ENCODE measurements around the gene AGXT. TPM values are rescaled to one million over a fixed set of nuclear protein-coding genes. Genes with fewer than 3 reads are reported as not detected.

AGXT gene
- total RNA-seq, 1 donor from 2014 or later = not detected

GRCh38 chr2:240906141-240906910 lies 37.7 kb downstream of the AGXT start, which contains the start of gene CROCC2:
Gene CROCC2 (plus strand): TSS chr2:240906336. CDS start chr2:240906514, 178 bp downstream.
- no peaks in the 10 kb centered on the region for H3K36me3 ChIP-seq
- no peak within 1 kb of the TSS for H3K27ac ChIP-seq
- H3K9me3 ChIP-seq = no peaks in the 10 kb centered on the region
- intact Hi-C loops (cut with DNase I) = no loop called here
- no peaks in the 10 kb centered on the region for H3K27me3 ChIP-seq
- H3K4me3 ChIP-seq = no peak within 1 kb of the TSS
- TF ChIP-seq CTCF (IDR thresholded peaks at IDR 0.05) = no peak
- DNase-seq (ENCODE audit: extremely low spot score in 2 of 2) = no peak
- no peaks in the 10 kb centered on the region for H3K4me1 ChIP-seq

DNA sequence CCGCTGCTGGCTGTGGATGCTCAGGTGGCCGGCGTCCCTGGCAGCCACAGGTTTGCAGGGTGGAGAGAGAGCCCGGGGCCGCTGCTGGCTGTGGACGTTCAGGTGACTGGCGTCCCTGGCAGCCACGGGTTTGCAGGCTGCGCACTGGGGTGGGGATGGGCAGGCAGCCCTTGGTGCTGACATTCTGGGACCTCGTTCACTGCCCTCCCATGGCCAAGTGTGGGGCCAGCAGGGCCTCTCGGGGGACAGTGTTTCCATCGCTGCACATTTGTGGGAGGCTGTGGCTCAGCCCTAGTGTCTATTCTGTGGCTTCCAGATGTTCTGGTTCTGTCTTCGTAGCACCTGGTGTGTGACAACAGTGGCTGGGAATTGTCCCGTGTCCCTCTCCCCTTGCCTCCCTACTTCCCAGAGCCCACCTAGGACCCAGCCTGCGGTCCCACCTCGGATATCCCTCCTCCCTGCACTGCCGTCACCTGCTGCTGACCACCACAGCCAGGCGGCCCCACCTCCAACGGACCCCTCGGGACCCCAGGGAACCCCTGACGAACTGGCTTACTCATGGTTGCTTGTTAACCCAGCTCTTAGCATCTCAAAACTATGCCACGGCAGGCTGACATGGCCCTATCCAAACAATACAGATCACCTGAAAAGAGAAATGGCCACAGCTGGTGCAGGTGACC lies 38.4 kb downstream of the AGXT start:
- Histone ChIP-seq H3K4me1 (no peaks in the 10 kb centered on the region), H3K27ac (no peak overlapping the region), H3K4me3 (no peak overlapping the region), H3K27me3 (no peaks in the 10 kb centered on the region), H3K36me3 (no peaks in the 10 kb centered on the region), H3K9me3 (no peaks in the 10 kb centered on the region)
- intact Hi-C loops (cut with DNase I) = no loop called here
- no peak for DNase-seq (ENCODE audit: extremely low spot score in 2 of 2)
- TF ChIP-seq POLR2A (IDR thresholded peaks at IDR 0.05) = no peak
- no peak for TF ChIP-seq POLR2AphosphoS5 (IDR thresholded peaks at IDR 0.05; ENCODE audit: insufficient read depth in 1 of 2, low read depth in 1 of 2)
- no peak for TF ChIP-seq CTCF (IDR thresholded peaks at IDR 0.05)

GRCh38 chr2:240909216-240909974 lies 40.8 kb downstream of the AGXT start:
- Histone ChIP-seq H3K4me1 (peaks cover 16% of the 10 kb centered on the region), H3K9me3 (no peaks in the 10 kb centered on the region), H3K4me3 (no peak overlapping the region), H3K27me3 (no peaks in the 10 kb centered on the region), H3K27ac (no peak overlapping the region), H3K36me3 (no peaks in the 10 kb centered on the region)
- intact Hi-C loops (cut with DNase I) = no loop called here
- TF ChIP-seq CTCF (IDR thresholded peaks at IDR 0.05) (no peak), POLR2A (IDR thresholded peaks at IDR 0.05) (no peak), POLR2AphosphoS5 (IDR thresholded peaks at IDR 0.05; ENCODE audit: insufficient read depth in 1 of 2, low read depth in 1 of 2) (no peak)
- DNase-seq (ENCODE audit: extremely low spot score in 2 of 2) = no peak

DNA sequence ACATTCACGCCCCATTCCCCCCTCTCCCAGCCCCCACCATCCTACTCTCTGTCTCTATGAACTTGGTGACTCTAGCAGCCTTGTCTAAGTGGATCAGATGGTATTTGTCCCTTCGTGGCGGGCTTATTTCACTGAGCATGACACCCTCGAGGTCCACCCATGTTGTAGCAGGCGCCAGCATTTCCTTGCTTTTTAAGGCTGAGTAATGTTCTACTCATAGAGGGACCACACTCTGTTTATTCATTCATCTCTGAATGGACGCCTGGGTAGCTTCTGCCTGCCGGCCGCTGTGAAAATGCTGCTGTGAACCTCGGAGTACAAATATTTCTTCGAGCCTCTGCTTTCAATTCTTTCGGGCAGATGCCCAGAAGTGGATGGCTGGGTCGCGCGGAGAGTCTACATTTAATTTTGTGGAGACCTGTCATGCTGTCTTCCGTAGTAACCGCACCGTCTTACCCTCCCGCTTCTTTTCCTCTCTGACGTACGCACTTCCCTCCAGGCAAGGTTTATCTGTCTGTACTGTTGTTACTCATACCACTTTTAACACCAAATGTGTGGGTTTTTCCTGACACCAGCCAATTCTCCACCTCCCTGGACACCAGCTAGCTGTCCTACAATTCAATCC lies 43.1 kb downstream of the AGXT start:
- TF ChIP-seq CTCF (IDR thresholded peaks at IDR 0.05) = no peak
- TF ChIP-seq POLR2A (IDR thresholded peaks at IDR 0.05) = no peak
- no peak for TF ChIP-seq POLR2AphosphoS5 (IDR thresholded peaks at IDR 0.05; ENCODE audit: insufficient read depth in 1 of 2, low read depth in 1 of 2)
- Histone ChIP-seq H3K27ac (no peak overlapping the region), H3K4me3 (no peak overlapping the region), H3K4me1 (peaks cover 39% of the 10 kb centered on the region), H3K27me3 (no peaks in the 10 kb centered on the region), H3K9me3 (no peaks in the 10 kb centered on the region), H3K36me3 (no peaks in the 10 kb centered on the region)
- DNase-seq (ENCODE audit: extremely low spot score in 2 of 2) = no peak
- intact Hi-C loops (cut with DNase I) = no loop called here

Data from vagina (tissue), 2 donors.